ENCODE results near the gene ZNF554.

Gene ZNF554

DNA sequence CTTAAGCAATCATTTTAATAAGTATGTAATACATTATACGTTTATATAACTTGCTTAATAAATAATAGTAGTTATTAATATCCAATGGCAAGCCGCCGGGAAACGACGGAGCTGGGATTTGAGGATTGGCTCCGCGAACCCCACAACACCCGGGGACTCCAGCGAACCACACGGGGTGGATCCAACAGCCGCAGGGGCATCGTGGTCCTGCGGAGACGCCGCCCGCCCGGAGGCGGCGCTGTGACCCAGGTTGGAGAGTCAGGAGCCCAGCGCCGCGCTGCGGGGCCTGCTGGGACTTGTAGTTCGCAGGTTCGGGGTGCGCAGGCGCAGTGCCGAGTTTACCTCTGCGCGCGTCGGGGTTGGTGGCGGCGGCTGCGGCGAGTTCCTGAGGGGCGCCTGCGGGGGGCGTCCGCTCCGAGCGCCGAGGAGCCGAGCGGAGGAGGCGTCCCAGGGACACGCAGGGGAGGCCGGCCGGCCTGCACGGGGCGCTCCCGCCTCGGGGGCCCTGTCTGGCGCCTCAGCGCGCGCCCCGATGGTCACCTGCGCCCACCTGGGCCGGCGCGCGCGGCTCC is at the start of gene ZNF554:
TSS of gene ZNF554 (plus strand) at position 329 of the 572 bp plus-strand sequence. CDS start at position 533, 204 bp downstream.
- TF ChIP-seq, protein P1, sequence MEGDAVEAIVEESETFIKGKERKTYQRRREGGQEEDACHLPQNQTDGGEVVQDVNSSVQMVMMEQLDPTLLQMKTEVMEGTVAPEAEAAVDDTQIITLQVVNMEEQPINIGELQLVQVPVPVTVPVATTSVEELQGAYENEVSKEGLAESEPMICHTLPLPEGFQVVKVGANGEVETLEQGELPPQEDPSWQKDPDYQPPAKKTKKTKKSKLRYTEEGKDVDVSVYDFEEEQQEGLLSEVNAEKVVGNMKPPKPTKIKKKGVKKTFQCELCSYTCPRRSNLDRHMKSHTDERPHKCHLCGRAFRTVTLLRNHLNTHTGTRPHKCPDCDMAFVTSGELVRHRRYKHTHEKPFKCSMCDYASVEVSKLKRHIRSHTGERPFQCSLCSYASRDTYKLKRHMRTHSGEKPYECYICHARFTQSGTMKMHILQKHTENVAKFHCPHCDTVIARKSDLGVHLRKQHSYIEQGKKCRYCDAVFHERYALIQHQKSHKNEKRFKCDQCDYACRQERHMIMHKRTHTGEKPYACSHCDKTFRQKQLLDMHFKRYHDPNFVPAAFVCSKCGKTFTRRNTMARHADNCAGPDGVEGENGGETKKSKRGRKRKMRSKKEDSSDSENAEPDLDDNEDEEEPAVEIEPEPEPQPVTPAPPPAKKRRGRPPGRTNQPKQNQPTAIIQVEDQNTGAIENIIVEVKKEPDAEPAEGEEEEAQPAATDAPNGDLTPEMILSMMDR (IDR thresholded peaks at IDR 0.05; ENCODE audit: extremely low read depth, insufficient read depth, missing control alignments) = peak; percentile 91
- DNase-seq (ENCODE audit: low spot score) = peak; percentile 98
- in situ Hi-C loops (cut with MboI; ENCODE audit: low pct_unique_long_range_greater_than_20kb, low sequenced_read_pairs, unreplicated experiment) = no loop called here

DNA sequence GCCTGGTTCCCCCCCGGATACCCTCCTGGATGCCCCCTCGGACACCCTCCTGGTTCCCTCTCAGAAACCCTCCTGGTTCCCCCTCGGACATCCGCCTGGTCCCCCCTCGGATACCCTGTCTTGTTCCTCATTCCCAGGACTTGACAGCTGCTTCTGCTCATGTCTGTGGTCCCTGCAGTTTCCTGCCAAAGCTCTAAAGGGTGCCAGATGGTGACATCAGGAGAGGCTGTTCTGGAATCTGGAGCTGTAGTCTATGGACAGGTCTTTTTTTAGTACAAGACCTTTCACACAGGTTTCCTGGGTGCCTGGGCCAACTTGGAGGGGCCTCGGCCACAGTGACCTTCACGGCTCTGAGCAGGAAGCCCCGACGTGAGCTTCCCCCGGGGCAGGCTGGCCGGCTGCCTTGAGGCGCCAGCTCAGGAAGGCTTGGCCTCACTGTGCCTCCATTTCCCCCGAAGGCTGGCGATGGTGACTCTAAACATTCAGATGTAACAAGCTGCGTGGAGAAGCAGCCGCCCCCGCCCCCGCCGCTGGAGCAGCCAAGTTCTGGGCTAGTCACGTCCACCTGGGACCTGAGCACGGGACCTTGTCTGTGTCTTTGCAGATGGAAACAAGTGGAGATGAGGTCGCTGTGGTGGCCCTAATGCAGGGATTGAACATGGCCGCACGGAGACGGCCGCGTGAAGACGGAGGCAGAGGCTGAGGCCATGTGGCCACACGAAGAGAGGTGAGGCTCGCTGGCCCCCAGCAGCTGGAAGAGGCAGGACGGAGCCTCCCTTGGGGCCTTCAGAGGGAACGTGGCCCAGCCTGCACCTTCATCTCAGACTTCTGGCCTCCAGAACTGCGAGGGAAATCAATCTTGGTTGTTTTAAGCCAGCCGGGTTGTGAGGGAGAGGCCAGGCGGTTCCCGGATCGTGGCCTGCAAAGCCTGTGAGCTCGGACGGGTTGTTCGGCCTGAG is 49.3 kb upstream of the ZNF554 start:
- TF ChIP-seq, protein P1 (IDR thresholded peaks at IDR 0.05; ENCODE audit: extremely low read depth, insufficient read depth, missing control alignments) = no peak
- no peak for DNase-seq (ENCODE audit: low spot score)

DNA sequence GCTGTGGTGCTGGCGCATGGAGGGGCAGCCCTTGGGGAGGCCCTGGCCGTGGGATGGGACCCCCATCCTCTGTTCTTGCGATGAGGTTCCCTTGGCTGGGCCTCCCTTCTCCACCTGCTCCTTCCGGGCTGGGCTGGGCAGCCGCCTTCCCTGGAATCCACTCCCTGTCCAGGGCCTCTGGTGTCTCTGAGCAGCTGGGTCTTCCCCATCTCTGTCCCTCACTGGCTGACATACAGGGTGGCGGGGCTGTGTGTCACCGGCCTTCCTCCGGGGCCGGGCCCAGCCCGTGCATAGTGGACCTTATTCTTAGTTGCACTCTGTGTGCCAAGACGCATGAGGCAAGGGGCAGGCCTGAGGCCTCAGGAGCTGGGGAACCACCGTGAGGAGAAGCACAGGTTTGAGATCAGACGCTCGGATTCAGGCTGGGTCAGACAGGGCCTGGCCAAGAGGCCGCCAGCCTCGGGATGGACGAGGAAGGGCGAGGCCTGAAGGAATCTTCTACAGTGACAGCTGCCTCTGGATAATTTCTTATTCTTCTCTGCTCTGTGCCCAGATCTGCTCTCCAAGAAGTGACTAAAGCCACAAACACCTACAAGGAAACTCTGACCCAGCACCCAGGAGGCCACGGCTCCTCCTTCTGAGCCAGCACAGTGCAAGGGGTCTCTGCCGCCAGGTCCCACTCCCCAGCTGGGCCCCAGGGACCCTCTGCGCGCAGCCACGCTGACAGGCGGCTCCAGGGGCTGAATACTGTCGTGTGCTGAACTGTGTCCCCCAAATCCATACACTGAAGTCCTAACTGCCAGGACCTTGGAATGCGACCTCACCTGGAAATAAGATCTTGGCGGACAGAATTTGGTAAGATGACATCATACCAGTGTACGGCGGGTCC is 47.6 kb upstream of the ZNF554 start:
- TF ChIP-seq, protein P1 (IDR thresholded peaks at IDR 0.05; ENCODE audit: extremely low read depth, insufficient read depth, missing control alignments) = no peak
- DNase-seq (ENCODE audit: low spot score) = no peak
- in situ Hi-C loops (cut with MboI; ENCODE audit: low pct_unique_long_range_greater_than_20kb, low sequenced_read_pairs, unreplicated experiment) = no loop called here

More for the DNA sequence above, 49.3 kb upstream of the ZNF554 start:
- in situ Hi-C loops (cut with MboI; ENCODE audit: low pct_unique_long_range_greater_than_20kb, low sequenced_read_pairs, unreplicated experiment) = no loop called here

DNA sequence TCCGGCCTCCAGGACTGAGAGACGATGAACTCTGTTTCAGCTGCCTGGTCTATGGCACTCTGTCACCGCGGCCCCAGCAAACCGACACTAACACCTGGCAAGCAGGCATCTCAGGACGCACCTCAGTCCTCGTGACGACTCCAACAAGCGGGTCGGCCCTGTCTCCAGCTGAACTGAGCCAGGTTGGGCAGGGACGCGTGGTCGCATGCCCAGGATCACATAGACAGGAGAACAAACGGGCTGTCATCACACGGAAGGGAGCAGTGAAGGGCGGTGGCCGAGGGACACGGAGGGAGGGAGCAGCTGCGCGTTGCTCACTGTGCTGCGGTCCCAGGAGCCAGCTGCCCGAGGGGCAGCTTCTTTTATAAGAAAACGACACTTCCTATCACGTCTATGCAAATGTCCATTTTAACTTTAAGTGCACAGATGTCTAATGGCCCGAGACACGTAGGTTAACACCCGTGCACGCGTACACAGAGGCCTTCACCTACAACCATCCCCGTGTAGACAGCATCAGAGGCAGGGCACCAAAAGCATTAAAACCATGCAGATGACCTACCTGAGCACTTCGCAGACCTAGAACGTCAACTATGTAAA is 45.5 kb upstream of the ZNF554 start:
- in situ Hi-C loops (cut with MboI; ENCODE audit: low pct_unique_long_range_greater_than_20kb, low sequenced_read_pairs, unreplicated experiment) = no loop called here
- TF ChIP-seq, protein P1 (IDR thresholded peaks at IDR 0.05; ENCODE audit: extremely low read depth, insufficient read depth, missing control alignments) = no peak
- no peak for DNase-seq (ENCODE audit: low spot score)

DNA sequence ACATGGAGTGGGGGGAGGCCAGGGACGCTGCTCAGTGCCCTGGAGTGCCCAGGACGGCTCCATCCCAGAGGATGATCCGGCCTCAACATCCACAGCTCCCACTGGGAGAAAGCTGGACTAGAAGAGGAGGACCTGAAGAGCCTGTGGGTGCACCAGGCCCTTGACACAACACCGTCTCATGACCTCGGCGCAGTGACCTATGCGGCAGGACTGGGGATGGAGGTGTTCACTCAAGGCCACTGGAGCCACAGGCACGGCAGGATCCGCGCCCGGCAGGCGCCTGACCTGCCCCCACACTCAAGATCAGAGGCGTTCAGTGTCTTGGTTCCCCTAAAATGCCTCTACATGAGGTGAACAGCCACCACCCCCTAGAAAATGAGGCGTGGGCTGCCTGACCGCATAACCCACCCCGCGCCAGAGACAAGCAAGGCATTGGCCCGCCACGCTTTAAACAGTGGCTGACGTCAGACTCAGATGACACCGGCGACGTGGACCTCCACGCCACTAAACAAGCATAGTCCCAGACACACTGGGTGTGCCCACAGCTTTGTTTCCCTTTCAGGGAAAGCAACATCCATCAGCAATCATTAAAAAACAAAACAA is 44.6 kb upstream of the ZNF554 start:
- TF ChIP-seq, protein P1 (IDR thresholded peaks at IDR 0.05; ENCODE audit: extremely low read depth, insufficient read depth, missing control alignments) = no peak
- no peak for DNase-seq (ENCODE audit: low spot score)

More for the DNA sequence above, 44.6 kb upstream of the ZNF554 start:
- in situ Hi-C loops (cut with MboI; ENCODE audit: low pct_unique_long_range_greater_than_20kb, low sequenced_read_pairs, unreplicated experiment) = no loop called here

Measured in GM13977 (cell line).